ENCODE measurements around the gene PLPP4.

Gene PLPP4

DNA sequence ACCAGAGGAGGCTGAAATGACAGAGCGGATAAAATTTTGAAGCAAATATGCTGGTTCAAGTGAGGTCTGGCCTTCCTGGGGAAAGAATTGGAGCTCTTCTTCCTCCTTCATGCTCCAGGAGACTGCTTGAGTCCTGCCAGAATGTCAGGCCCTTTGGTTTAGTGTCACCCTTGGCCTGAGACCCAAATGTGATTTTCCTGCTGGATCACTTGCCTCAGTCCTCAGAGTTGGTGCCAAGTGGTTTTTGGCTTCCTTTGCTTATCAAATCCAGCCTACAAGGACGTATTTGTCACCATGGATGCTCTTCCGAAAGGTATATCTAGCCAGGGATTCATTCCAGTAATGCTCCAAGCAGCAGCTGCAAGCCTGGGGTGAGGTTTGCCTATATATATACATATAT, 118.4 kb downstream of the PLPP4 start:
- DNase-seq (ENCODE audit: low read depth in 2 of 2): no peak

DNA sequence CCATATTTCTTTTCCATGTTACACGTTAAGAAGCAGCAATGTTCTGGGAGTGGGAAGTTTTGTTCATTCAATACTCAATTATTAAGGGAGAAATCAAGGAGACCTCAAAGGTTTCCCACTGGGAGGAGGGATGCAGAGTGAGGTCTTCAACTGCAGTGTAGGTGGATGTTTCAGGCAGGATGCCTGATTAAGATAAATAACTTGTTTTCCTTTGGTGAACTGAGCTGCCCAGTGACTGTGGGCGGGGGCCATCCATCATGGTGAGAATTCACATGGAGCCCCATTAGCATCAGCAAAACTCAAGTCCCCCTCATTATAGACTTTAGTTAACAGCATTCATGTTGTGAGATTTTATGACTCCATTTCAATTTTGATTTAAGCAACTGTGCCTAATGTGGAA, 121.1 kb downstream of the PLPP4 start:
- no peak for DNase-seq (ENCODE audit: low read depth in 2 of 2)

DNA sequence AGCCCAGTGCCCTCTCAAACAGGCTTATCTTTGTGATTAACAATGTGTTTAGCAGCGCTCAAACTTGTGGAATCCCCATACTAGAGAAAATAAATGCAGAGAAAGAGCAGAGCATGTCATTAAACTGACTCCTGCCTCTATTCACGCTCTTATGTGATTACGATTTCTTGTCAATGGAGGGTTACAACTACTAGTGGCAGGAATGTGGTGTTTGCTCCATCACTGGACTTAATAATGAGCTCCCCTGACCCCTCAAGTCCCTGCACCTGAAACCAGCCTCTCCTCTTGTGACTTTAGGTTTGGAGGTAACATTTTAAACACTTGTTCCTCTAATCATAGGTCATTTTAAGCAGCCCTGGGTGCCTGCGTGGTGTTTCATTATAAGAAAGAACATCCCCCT, 121.9 kb downstream of the PLPP4 start:
- DNase-seq (ENCODE audit: low read depth in 2 of 2): no peak

DNA sequence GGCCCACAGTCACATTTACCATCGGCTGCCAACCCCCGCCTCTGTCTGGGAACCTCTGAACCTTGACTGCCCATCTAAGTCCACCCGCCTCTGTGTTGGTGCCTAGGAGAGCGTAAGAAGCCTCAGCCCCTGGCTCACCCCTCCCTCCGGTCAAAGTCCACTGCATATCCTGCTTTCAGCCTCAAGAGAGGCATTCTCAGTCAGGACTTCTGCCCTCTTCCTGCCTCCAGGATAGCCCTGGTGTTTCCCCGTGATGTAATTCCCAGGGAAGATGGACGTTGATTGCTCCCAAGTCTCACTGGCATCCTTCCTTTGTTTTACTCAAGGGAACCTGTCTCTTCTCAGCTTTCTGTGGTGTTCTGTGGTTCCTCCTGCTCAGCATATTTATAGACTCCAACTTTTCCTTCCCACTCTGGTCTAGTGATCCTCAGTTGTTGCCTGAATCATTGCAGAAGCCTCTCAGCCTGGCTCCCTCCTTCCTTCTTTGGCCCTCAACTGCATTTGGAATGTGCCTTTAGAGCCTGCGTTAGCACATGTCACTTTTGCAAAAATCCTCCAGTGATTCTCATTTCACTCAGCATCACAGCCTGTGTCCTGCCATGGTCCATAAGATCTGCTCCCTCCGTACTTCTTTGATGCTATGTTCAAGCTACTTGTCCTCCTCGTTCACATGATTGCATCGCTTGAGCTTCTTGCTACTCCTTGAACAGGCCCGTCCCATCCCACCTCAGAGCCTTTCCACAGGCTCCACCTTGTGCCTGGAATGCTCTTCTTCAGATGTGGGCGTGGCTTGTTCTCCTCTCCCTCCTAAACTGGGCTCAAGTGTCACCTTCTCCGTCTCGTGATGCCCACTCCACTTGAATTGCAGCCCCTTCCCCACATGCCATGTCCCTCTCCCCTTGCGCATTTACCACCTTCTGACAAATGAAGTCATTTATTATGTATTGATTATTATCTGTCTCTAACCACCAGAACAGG, 124.2 kb downstream of the PLPP4 start:
- DNase-seq (ENCODE audit: low read depth in 2 of 2): no peak

DNA sequence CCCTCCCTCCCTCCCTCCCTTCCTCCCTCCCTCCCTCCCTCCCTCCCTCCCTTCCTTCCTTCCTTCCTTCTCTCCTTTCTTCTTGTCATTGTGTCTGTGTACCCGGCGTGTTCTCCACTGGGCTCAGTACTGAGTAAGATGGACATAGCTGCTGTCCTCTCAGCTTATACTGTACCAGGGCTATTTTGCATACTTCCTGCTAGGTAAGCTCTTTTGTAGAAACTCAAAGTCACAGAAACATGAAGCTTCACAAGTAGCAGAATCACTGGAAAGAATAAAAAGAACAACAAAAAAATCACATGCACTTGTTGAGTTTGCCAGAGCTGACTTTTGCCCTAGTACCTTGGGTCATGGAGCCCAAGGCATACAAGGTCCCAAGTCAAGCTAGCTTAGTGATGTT, 125.7 kb downstream of the PLPP4 start:
- no peak for DNase-seq (ENCODE audit: low read depth in 2 of 2)

DNA sequence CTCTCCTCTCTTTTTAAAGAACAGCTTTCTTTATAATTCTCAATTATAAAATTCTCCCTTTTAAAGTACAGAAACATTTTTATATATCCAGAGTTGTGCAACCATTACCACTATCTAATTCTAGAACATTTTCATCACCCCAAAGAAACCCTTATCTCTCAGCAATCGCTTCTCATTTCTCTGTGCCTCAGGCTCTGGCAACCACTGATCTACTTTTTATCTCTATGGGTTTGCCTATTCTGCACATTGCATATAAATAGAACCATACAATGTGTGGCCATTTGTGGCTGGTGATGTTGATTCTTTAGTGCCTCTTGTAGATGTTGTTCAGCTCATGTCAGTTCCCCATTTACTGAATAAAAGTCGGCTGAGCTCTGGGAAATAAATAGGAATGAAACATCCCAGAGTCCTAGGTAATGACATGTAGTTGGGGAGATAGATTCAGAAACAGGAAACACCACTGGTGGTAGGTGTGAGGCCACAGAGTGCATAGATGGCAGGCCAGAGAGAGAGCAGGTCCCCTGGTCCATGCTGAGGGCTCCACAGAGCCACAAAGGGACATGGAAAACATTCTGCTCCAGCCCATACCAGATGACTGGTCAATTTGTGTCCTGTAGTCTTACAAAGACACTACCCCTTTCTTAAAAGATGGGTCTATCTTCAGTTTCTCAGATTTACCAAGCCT, 126.5 kb downstream of the PLPP4 start:
- no peak for DNase-seq (ENCODE audit: low read depth in 2 of 2)

DNA sequence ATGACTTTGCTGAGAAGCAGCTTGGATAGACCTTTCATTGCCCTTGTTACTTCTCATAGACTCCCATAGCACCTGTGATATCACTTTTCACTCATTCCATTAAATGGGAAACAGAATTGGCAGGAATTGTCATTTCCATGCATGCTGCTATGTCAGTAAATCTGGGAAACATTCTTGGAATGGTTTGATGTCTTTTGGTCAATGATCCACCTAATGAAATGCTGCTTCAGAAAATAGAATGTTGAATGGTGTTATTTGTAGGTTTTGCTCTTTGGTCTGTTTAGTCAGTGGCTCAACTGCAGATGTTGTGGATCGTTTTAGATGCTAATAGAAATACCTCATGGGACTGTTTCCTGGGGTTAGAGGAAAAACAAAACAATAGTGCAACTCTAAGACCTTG, 127.8 kb downstream of the PLPP4 start:
- no peak for DNase-seq (ENCODE audit: low read depth in 2 of 2)

DNA sequence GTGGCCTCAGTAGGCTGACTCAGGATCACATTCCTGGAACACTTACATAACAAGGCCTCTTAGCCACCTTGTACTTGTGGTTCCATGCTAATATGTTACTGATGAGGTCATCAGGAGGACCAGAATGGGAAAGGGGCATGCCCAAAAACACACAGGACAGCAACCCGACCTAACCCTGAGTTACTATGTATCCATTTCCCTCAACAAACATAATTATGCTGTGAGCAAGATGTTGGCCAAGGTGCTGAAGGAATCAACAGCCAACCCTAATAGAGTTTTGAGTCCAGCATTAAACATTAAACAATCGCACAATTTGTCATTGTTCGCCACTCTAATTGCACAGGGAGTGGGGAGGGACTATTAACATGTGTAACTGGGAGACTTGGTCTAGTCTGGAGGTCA, 129.4 kb downstream of the PLPP4 start:
- DNase-seq (ENCODE audit: low read depth in 2 of 2): no peak

DNA sequence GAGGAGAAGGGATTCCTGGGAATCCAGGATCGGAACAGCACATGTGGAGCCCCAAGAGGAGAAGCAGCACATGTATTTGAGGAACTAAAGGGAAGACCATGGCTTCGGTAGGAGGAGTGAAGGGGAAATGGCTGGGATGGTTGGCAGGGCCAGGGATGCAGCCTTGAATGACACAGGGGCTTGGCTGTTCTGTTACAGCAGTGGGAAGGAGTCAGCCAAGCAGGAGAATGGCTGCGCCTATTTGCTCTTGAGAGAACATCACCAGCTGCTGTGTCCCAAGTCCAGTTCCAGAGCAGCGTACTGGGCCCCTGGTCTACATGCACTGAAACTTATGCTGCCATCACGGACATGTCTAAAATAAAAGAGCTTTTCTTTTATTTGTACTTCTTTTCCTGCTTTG, 130.0 kb downstream of the PLPP4 start:
- no peak for DNase-seq (ENCODE audit: low read depth in 2 of 2)

DNA sequence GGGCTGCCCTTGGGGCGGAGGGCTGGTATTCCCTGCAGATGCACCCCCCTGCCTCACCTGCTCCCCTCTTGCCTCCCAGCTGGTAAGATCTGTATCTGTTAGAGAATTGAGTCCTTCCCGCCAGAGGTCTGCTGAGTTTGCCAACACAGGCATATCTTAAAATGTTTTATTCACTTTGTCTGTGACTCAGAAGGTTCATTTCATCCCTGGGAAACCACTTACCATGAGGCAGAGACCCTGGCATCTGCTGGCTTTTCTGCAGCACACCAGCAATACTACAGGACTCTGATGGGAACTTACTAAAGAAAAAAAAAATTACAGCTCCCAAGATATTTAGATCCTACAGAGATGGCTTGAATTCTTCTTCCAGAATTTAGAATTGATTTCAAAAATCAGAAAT, 131.3 kb downstream of the PLPP4 start:
- no peak for DNase-seq (ENCODE audit: low read depth in 2 of 2)

DNA sequence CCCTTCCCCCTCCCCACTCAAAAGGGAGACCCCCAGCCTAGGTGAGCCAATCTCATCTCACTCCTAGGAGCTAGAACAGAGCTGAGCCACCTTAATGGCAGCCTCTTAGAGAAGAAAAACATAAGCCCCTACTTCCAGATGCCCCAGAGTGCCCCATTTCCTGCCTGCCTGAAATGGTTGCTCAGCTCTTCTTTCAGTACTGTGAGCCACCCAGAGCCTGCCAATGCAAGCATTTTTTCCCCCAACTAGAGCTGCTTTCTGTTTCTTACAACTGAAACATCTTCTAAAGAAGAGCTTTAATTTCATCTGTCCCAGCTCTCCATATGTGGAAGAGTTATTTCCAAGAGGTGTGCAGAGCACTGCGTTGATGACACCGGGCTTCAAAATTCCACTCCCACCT, 136.7 kb downstream of the PLPP4 start:
- DNase-seq (ENCODE audit: low read depth in 2 of 2): no peak

DNA sequence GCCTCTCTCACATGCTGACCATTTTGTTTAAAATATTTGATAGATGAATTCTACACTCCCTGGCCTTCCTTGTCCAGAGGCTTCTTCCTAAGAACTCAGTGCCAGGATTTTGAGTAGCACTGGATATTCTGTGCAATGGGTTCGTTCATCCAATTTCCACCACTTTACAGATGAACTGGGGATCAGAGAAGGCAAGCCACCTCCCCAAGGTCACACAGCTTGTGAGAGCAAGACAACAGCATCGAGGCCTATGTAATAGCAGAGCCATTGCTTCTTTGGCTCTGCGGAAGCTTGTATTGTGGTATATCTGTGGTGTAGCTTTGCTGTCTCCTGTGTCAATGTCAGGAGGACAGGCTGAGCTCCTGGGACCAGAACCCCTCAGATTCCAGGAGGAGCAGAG, 140.9 kb downstream of the PLPP4 start:
- no peak for DNase-seq (ENCODE audit: low read depth in 2 of 2)

DNA sequence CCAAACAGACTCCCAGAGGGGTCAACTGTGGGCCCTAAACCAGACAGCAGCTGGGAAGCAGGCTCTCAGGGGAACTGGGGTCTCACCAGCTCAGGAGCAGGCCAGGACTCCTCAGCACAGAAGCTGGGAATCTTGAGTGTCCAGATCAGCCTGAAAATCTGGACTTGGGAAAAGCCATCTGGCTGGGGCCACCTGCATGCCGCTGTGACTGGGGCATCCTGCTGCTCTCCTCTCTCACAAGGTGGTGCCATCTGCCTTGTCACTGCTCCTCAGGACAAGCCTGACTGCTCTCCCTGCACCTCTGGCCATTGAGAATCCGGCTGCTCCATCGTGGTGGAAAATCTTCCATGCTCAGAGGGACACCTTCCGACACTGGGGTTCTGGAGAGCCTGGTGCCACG, 141.4 kb downstream of the PLPP4 start:
- no peak for DNase-seq (ENCODE audit: low read depth in 2 of 2)

DNA sequence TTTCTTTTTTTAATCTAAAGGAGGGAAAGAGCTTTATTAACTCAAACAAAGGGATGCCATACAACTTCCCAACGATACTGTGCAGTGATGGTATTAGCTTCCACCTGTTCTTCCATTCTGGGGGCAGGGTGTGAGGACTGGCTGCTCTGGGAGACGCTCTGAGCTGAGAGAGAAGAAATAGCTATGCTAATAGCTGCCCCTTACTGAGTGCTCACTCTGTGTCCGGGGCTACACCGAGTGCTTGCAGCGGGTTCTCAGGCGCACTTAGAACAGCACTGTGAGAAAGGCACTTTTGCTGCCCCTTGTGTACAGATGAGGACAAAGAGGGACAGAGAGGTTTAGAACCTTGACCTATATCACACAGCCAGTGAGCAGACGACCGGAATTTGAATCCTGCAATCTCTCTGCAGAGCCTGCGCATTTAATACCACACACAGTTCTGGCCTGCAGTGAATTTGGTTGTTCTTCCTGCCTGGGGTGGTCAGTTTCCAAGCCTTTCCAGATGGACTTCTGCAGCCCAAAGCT, 142.2 kb downstream of the PLPP4 start:
- no peak for DNase-seq (ENCODE audit: low read depth in 2 of 2)

DNA sequence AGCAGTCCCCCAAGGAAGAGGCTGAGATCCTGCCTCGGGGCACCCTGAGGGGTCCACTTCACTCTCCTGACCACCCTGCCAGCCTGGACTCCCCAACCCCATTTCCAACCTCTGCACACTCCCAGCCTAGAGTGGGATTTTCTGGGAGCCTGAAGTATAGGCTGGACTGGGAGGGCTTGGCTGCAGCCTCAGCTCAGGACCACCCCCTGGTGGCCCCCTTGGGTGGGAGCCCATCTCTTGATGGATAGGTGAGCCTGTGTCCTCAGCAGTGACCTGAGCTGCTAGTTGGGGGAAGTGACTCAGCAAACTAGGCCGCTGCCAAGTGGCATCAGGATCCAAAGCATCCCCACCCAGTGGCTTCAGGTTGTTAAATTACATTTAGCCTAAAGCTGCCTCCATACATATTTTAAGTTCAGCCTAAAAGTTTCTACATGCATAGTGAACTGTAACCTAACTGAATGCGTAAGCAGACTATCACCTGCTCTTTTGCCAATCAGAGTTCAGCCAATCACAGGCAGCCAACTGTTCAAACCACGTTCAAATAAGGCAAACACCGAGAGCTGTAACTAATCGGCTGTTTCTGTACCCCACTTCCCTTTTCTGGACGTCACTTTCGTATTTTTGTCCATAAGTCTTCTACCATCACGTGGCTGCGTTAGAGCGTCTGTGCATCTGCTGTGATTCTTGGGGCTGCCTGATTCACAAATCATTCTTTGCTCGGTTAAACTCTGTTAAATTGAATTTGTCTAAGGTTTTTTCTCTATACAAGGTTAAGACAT, 144.0 kb downstream of the PLPP4 start:
- no peak for DNase-seq (ENCODE audit: low read depth in 2 of 2)

DNA sequence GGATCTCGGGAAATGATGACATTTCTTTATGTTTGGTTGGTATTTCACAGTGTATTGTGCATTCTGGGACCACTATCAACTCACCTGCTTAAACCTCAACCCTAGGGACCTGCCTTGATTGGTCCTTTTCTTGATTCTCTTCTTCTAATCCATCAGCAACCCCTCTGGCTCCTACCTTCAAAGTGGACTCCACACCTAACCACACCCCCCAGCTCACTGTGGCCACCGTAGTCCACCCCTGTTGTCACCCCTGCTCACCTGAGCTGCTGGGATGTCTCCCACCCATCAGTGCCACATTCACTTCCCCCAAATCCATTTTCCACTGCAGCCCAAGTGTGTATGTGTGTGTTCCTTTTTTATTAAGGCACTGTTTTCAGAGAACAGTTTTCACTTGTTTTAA, 145.0 kb downstream of the PLPP4 start:
- DNase-seq (ENCODE audit: low read depth in 2 of 2): no peak

DNA sequence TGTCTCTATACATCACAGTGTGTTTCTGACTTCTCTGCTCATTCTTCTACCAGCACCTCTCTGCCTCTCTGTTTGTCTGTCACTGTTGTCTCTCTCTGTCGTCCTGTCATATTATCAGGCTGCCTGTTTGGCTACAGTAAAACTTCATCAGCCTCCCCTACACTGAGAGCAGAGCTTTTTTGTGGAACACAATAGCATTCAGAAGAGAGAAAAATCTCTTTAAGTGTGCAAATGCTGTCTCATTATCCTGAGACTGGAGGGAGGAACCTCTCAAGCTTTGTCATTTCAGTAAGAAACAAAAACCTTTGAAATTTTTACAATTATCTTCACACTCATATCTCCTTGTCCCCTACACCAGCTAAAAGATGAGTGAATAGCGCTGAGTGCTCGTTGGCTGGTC, 148.4 kb downstream of the PLPP4 start:
- no peak for DNase-seq (ENCODE audit: low read depth in 2 of 2)

DNA sequence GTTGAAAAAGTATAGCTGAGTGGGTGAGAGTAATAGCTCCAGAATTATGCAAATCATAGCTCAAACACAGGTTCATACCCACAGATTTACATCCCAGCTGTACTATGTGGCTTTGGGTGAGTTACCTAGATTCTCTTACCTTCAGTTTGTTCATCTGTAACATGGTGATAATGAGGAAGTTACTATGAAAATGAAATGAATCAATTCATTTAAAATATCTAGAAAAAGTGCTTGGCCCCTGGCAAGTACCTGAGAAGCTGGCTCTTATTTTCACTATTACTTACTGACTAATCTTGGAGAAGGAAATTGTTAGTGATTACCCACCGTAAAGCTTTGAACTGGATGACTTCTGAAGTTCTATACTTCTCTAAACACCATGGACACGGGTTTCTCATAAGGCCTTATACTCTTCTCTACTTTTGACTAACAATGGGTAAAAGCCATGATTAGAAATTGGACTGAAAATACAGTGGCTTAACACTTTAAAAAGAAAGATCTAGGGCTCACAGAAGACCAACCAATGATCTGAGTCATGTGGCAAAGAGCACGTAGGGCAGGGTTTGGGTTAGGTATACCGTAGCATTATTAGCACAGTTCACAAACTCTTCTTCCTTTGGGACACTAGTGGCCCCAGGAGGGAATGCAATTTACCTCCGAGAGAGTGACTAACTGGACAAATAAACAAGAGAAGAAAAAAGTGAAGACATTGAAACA, 149.2 kb downstream of the PLPP4 start:
- DNase-seq (ENCODE audit: low read depth in 2 of 2): no peak

DNA sequence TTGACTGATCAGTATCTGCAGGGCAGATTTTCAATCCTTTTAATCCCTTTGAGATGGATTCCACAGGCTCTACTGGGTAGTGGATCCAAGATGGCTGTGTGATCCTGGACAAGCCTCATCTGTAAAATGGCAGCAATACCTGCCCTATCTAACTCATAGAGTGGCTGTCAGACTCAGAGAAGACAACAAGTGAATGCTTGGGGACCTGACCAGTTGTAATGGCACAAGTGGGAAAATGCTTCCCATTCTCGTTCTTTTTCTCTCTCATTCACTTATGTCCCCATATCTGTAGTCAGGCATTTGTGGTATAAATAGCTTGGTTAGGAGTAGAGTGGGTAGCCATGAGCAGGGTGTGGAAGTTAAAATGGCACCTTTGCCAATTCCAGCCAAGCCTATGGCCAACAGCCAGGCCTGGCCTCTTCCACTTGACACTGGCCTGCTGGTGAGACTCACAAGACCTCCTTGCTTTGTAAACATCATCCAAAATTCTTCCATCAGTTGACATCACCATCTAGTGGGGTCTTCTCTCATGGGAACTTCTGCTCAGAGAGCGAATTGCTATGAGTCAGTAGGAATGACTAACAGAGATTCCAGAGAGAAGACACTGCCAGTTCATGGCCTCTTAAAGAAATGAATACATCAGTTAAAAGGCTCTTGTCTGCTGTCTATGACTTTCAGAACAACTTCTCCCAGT, 150.1 kb downstream of the PLPP4 start:
- no peak for DNase-seq (ENCODE audit: low read depth in 2 of 2)

DNA sequence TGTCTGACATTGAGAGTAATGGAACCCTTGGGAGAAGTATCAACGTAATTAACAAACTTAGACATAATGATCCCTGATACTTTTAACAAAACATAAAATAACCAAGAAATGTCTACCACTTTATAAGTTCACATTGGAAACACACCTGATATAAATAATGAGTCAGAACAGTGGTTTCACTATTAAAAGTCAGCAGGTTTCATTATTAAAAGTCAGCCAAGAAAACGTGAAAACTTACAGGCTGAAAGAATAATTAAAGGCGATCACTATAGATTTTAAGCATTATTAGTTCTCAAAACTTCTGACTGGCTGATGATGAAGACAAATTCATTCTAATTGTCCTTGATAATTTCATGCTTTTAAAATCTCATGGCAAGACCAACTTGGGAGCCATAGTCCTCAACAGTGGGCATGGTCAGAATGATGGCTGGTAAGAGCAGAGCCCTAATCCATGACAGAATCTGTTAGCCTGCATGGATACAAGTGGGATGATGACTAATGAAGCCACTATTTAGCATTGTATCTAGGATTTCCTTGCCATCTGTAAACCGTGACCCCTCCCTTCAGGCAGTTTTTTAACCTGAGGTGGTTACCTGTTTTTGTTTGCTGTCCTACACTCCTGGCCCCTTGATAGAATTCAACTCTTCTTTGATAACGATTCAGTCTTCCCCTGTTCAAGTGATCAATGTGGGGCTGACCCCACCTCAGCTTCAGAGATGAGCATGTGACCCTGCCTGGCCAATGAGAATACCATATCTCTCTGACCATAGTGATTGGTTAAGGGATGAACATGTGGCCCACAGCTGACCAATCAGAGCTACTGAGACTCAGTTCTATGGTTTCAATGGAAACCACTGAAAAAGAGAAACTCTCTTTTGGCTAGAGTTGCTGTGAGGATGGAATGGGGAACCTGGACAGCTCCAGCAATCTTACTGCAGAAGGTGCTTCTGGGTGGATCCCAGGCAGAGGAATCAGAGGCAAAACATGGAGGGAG, 151.0 kb downstream of the PLPP4 start:
- no peak for DNase-seq (ENCODE audit: low read depth in 2 of 2)

Data from stimulated activated CD8-positive, alpha-beta memory T cell treated with anti-CD3 and anti-CD28 coated beads, Interleukin-15, amount 100 ng/mL, for 48 hours (primary cell).